LNCAP (cell line): ENCODE measurements around the gene MTMR2.

ENCODE experiments used
- CTCF ChIP-seq: fragments of 450-650 bp; IDR thresholded peaks from 2 replicates; pipeline ENCODE4 v1.5.1; 2017; ENCODE audit warnings: mild to moderate bottlenecking

MTMR2 gene

DNA sequence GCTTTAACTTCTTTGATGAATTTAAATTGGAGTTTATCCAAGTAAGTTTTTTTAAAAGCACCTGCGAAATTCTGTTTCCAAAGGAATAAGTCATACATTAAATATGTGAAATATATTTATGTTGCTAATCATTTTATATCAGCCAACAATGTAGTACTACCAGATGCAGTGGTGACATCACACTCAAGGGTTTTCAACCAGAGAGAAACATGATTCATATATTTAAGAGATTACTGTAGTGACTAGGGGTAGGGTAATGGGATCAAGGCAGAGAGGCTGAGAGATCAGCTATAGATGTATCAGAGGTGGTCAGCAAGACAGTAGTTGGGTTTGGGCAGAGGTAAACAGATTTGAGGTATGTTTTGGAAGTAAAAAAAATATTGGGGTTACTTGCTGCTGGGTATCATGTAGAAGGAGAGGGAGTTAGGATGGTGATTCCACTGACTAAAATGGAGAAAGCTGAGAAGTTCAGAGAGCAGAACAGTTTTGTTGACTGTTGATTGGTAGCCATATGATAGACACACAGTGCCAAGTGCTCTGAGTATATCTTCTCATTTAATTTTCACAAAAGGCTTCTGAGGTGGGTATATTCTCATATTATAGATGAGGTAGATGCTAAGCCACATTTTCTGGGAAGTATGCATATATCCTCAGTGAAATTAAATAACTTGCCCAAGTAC is 94.2 kb downstream of the MTMR2 start:
- no peak for TF ChIP-seq CTCF

- no peak for TF ChIP-seq CTCF
Measured at GRCh38 chr11:95827696-95828095, 96.2 kb downstream of the MTMR2 start.

GRCh38 chr11:95821640-95822039 is 102.3 kb downstream of the MTMR2 start:
- TF ChIP-seq CTCF, result no peak

- TF ChIP-seq CTCF, result no peak
Measured at GRCh38 chr11:95816037-95816436, 107.9 kb downstream of the MTMR2 start.

DNA sequence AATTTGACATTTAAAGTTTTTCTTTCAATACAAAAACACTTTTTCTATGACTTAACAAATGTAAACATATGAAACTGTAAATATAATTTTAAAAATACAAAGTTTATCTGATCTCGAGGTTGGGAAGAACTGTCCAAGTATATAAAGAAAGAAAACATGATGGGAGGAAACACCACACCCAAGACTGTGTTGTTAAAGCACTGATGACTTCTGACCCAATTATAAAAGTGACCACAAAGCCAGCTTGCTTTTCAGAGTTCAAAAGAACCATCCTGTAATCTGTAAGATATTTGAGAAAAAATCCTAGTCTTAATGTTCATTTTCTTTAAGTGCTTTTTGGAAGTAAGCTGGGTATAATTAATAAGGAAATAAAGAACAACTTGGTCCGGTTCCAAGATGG is 118.0 kb downstream of the MTMR2 start:
- TF ChIP-seq CTCF, result no peak

DNA sequence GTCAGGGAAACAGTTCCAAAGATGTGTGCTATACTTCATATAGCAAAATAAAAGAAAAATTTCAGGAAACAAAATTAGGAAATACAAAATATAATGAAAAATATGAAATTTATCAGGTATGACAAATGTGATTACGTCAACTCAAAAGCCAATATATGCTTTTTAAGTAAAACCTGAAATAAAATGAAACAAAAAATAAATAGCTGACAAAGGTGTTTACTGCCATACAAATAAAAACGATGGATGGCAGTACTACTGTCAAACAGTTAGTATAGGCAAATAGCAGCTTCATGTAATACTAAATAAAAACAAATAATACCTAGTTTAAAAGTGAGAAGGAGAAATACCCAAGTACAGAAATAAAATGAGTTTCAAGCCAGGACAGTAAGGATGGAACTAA is 119.9 kb downstream of the MTMR2 start:
- no peak for TF ChIP-seq CTCF

- TF ChIP-seq CTCF, result no peak
Measured at GRCh38 chr11:95802806-95803205, 121.1 kb downstream of the MTMR2 start.

DNA sequence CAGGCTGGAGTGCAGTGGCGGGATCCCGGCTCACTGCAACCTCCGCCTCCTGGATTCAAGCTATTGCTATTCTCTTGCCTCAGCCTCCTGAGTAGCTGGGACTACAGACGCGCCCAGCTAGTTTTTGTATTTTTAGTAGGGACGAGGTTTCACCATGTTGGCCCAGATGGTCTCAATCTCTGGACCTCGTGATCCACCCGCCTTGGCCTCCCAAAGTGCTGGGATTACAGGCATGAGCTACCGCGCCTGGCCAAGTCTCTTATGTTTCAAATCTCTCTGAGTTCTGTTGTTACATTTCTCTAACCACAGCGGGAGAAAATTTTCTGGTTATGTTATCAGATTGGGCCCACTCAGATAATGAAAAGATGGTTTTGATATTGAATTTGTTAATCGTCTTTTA is 123.5 kb downstream of the MTMR2 start:
- no peak for TF ChIP-seq CTCF
